Erythroblast (primary cell): Measurements from ENCODE around the gene SLC24A3.

Experiments used
- GATA1 ChIP-seq: IDR thresholded peaks from 2 replicates; pipeline ENCODE4 v1.6.1; 2011; ENCODE audit warnings: low read depth, mild to moderate bottlenecking, control low read depth, low read length, moderate library complexity
- POLR2A ChIP-seq: IDR thresholded peaks from 2 replicates; pipeline ENCODE4 v1.6.1; 2011; ENCODE audit warnings: mild to moderate bottlenecking, low read length

- TF ChIP-seq POLR2A (no peak), GATA1 (no peak)
Observed at GRCh38 chr20:19231359-19232035, 19.1 kb downstream of the SLC24A3 start.
